Glomerular endothelial cell (primary cell): ENCODE measurements around the gene RCC2. TPM values are rescaled to one million over a fixed set of nuclear protein-coding genes. Genes with fewer than 3 reads are reported as not detected.

ENCODE experiments used
- DNase-seq: peaks from one replicate; pipeline ENCODE4 v3.0.0-alpha.2; 2011; ENCODE audit warnings: low read depth, low spot score; ENCODE audit errors: extremely low read depth
- total RNA-seq: library from RNA; depleted of rRNA; stranded (reverse); fragments of >200 nt; gene quantifications from 2 replicates; pipeline ENCODE4 v1.2.3, GENCODE V29; 2015

The RCC2 gene
- total RNA-seq, 1 donor from 2014 or later, result 113 TPM

- DNase-seq, result no peak
Observed at GRCh38 chr1:17447501-17447992, 8.1 kb upstream of the RCC2 start.

DNA sequence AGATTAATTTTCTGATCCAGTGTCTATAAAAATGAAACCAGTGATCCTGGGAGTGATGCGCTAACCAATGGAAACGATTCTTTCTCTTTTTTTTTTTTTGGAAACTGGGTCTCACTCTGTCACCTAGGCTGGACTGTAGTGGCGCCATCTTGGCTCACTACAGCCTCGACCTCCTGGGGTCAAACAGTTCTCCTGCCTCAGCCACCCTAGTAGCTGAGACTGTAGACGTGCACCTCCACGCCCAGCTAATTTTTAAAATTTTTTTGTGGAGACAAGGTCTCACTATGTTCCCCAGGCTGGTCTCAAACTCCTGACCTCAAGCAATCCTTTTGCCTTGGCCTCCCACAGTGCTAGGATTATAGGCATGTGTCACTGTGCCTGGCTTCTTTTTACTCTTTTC lies 3.4 kb upstream of the RCC2 start:
- no peak for DNase-seq

GRCh38 chr1:17441993-17442357 lies 2.5 kb upstream of the RCC2 start:
- no peak for DNase-seq

GRCh38 chr1:17441265-17441992 lies 2.0 kb upstream of the RCC2 start:
- DNase-seq, result no peak

DNA sequence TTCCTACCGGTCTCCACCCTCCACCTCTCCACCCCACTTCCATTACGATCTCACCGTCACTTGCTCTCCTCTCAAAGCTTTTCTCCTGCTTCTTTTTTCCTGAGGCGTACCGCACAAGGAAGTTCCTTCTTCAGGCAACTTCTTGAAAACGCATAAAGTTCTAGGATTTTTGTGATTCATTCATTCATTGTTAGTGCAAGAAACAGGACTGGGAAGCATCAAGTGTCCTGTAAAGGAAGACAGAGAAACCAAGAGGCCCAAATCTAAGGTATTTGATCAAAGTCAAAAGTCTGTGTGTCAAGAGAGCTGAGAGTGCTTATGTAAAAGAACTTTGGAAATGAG lies 1.3 kb upstream of the RCC2 start:
- DNase-seq, result no peak

DNA sequence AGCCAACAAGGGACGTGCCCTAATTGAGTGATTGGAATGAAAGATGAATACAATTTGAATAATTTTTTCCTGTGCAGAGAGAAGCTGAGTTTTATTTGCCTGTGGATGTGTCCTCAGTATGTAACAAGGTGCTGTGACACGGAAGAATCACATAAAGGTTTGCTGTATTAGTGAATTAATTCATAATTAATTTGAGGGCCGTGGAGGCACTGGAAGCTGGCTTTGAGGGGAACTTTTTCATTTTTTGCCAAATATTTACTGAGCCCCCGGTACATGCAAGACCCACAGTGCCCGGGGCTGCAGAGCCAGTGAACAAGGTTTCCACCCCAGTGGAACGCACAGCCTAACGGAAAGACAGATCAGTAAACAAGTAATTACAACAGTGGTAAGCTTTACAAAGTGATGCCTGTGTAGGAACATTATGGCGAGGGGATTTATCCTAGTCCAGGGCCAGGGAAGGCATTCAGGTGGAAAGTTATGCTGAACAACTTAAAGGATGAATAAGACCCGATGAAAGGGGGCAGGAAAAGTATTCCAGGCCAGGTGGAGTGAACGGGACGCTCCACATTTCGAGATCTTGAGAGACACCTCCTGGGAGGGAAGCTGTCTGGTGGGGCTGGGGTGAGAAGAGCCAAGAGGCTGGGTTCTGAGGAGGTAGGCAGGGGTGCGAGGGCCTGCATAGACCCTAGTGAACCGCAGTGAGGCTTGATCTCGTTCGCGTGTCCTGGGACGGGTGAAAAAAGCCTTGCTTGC lies 773 bp upstream of the RCC2 start:
- no peak for DNase-seq

DNA sequence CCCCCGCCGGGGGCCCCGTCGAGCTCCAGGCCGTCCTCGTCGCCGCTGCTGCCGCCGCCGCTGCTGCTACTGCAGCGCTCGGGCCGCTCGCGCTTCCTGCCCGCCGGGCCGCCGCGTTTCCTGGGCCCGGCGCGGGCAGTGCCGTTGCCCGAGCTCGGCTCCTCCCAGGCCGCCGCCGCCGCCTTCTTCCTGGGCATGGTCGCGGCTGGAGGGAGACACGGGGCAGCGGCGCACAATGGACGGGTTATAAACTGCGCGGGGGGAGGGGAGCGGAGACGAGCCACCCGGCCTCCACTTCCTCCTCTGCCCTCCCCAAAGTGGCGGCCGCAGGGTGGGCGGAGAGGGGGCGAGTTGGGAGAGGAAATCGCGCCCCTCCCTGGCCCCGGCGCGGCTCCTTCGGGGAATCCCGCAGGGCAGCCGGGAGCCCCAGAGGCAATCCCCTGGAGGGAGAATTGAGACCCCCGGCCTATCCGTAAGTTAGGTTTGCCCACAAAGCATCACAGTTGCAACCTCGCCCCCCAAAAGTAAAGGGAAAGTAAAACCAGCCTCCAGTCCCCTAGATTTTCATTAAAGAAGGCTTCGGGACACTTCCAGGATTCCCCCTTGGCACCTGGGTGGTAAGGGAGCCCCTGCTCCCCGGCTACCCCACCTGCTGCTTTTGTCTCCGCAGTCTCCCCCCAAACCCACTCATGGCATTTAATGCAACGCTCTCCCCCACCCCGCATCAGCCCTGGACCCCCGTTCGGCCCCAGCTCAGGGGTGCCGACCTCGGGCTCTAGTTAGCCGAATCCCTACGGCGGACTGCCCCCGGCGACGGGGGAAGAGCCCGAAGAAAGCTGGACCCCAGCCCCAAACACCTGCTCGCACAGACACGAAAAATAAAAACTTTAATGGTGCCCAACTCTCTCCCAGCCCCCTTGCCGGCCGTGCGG lies 893 bp downstream of the RCC2 start:
- DNase-seq, result no peak

GRCh38 chr1:17437580-17438317 lies 1.7 kb downstream of the RCC2 start:
- no peak for DNase-seq

- no peak for DNase-seq
Observed at GRCh38 chr1:17437260-17437579, 2.3 kb downstream of the RCC2 start.

DNA sequence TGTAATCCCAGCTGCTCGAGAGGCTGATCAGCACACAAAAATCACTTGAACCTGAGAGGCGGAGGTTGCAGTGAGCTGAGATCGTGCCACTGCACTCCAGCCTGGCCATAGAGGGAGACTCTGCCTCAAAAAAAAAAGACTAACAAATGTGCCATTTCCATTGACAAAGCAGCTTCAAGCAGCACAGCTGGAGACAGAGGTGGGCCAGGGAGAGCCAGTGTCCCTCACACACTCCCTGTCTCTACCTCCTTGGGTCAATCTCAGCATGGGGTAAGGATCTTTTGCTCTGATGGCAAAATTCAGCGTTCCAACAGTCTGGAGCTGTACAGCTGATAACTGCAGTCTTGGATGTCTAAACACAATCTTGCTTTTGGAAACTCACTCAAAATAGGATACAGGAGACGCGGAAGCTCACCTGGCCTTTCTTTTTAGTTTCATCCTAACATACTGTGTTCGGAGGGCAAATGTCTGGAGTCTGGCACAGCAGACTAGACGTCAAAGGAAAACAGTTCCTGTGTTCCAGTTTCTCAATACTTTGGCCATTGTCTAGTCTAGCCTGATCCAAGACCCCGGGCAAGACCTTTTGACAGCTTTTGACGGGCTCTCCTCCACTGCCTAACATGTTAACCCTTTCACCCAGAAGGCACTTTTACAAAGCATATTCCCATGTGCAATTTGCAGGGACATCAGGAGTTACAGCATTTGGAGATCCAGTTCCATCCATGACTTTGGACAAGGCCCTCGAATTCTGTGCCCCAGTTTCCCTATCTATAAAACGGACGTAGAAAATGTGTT lies 2.9 kb downstream of the RCC2 start:
- no peak for DNase-seq

DNA sequence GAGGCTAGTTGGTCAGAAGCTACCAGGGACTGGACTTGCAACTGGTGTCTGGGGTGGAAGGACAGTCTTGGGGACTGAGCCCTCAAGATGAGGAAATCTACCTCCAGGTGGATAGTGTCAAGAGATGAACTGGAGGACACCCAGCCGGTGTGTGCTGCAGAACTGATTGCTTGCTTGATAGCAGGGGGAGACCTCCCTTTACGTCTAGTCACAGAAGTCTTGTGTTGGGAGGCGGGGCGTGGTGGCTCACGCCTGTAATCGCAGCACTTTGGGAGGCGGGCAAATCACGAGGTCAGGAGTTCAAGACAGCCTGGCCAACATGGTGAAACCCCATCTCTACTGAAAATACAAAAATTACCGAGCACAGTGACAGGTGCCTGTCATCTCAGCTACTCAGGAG lies 4.9 kb downstream of the RCC2 start:
- DNase-seq, result no peak

DNA sequence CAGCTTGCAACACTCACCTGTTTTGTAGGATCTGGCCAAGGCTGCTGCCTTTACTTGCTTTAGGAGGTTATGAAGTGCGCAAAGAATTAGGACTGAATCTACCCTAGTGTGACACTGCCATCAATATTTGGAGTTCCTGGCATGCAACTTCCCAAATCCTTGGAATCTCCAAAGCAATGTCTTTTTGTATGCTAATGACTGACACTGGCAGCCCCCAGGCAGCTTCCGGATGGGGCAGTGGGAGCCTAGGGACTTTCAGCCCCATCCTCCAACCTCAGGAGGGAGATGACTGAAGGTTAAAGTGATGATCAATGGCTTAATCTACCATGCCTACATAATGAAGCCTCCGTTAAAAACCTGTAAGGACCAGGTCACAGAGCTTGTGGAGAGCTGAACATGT lies 5.5 kb downstream of the RCC2 start:
- DNase-seq, result no peak

- DNase-seq, result no peak
Observed at GRCh38 chr1:17433261-17433660, 6.2 kb downstream of the RCC2 start.

DNA sequence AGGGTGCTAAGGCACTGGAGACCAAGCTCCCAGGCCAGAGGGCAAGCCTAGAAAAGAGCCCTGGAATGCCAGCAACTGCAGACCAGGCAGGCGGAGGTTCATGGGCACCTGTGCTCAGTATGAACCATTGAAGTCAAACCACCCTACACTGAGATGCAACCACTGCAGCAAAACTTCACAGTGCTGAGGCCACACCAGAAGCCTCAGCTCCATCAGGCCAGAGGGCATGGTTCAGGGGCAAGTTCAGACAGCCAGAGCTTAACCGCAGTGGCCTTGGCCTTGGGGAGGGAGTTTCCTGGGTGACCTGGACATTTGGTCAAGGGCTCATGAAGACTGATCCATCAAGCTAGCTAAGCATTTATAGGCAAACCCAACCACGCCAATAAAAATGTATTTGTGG lies 7.1 kb downstream of the RCC2 start:
- no peak for DNase-seq

DNA sequence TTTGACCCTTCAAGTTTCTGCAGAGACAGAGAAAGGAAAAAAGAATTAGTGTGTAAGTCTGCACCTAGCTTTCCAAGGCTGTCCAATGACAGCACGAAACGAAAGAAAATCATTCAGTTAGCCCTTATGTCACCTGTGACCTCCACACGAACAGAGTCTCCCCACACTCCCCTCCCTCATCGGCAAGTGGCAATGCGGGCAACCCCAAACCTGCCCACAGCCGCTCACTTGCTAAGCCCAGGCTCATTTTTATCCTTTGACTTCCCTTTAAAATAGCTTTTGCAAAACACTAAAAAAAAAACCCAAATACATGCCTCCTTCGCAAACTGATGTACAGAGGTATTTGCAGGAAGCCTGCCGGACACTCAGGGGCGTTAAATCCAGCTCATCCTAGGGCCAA lies 10.3 kb downstream of the RCC2 start:
- no peak for DNase-seq

DNA sequence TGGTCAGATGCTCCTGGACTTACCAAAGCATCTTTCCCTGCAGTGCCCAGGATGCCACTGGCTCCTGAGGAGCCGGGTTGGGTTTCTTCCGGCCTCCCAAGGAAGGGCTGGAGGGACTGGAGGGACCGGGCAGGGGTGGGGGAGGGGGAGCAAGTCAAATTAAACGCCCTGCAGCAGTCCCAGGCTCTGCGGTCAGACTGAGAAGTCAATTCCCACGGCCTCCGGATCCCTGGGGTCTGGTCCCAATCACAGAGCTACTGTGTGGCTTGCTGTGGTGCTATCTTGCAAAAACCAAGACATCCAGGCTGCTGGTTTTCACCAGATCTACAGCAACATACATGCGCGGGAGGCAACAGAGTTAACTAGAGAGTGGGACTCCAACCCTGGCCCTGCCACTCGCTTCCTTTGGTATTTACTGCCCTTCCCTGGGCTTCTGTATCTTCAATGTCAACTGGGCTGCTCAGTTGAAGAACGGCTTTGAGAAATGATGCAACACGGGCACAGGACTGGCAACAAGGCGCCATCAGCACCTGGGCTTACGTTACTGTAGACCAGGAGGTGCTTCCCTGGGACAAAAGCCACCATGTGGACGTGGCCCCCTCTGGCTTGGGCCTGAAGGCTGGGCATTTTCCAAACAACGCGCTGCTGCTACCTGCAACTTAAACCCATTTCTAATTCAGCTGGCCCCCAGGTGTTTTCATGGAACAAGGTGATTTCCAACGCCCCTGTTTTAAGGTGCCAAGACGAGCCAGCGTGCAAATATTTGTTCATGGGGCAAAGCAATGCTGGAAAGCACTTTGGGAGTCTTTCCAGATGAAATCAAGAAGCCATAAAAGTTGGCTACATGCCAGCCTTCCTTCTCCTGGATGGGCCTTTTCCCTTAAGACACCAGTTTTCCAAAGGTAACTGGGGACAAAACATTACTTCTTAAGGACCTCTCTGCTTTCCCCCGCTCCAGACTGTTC lies 11.5 kb downstream of the RCC2 start:
- no peak for DNase-seq

DNA sequence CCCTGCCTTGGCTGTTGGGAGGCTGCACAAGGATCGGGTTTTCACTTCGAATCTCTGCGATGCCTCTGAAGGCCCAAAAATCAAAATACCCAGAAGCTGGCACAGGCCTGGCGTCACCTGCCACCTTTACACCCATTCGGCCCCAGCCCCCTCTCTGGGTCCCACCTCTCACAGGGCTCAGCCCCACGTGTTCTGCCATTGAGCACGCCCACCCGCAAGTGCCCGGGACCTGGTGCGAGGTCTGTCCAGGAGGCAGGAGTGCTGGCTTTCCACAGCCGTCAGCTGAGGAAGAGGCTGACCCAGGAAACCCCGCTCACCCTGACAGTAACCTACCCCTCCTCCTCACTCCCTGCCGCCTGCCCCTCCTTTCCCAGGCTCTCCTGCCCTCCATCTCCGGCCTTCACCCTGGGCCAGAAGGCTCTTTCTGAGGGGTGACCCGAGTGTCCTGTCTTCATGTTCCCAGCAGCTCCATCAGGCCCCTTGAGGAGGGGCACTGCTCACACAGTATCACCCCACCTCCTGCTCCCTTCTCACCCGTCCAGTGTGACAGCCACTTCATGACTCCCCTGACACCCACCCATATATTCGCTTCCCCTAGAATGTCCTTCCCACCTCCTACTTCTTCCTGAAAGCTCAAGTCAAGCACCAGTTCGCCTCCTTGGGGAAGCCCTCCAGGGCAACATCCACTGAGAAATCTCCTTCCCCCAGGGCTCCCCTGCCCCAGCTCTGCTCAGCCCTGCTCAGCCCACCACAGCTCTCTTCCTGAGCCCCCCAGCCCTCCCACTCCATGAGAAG lies 13.5 kb downstream of the RCC2 start:
- DNase-seq, result no peak

DNA sequence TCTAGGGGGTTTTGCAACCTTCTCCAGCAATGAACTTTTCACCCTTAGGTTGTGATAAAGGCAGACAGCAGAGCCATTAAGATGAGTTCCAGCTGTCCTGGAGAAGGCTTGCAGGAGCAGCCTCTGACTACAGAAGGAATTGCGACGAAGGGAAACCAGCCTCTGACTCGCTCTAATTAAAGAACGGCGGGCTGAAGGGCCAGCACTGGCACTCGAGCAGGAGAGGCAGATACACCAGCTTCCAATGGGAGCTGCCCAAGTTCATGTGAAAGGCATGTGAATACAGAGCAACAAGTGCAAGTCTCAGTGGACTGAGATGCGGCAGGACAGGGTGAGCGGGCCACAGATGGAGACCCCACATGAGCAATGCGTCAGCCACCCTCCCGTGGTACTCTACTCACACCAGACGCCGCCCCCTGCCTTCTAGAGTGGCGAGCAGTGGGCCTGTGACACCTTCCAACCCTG lies 15.7 kb downstream of the RCC2 start:
- no peak for DNase-seq
